Endometrial microvascular endothelial cells (primary cell): ENCODE measurements around the gene BORCS5. TPM values are rescaled to one million over a fixed set of nuclear protein-coding genes. Genes with fewer than 3 reads are reported as not detected.
"Not testable (repeated sequence)": the region's sequence is repeated elsewhere in the genome, so short reads cannot be mapped to it uniquely, and the experiment has no call there.

Experiments used
- in situ Hi-C: cut with HindIII; loops from 2 replicates; pipeline ENCODE4 v1.10.0; 2017; ENCODE audit warnings: low sequenced_read_pairs, low pct_unique_long_range_greater_than_20kb; ENCODE audit errors: inconsistent ontology term
- total RNA-seq: library from RNA; depleted of rRNA; stranded (reverse); fragments of >200 nt; gene quantifications from one replicate; pipeline ENCODE4 v1.2.3, GENCODE V29; 2015; ENCODE audit errors: inconsistent ontology term

The BORCS5 gene
- total RNA-seq, 1 donor from 2014 or later, result 11.3 TPM

DNA sequence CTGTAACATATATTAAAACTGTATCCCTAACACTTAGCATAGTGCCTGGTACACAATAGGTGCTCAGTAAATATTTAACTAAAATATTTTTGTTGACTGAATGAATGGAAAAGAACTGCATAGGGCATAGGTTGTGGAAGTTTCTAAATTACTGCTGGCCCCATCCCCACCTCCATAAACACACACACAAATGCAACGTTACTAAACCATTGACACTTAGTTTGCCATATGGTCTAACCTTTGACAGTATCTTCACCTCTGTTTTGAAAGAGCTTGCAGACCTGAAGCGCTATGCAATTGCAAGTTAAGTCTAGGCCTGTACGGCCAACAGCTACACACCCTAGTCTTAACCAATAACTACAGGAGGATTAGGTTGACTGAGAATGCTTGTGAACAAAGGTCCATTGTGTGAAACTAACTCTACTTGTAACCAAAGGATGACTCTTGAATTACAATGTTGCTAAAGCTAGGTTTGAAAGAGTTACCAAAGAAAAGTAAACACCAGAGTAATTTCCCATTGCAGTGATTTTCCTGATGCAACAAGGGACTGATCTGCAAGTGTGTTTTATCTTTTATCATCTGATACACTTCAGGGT is 5.9 kb upstream of the BORCS5 start:
- in situ Hi-C loops, result no loop called here

DNA sequence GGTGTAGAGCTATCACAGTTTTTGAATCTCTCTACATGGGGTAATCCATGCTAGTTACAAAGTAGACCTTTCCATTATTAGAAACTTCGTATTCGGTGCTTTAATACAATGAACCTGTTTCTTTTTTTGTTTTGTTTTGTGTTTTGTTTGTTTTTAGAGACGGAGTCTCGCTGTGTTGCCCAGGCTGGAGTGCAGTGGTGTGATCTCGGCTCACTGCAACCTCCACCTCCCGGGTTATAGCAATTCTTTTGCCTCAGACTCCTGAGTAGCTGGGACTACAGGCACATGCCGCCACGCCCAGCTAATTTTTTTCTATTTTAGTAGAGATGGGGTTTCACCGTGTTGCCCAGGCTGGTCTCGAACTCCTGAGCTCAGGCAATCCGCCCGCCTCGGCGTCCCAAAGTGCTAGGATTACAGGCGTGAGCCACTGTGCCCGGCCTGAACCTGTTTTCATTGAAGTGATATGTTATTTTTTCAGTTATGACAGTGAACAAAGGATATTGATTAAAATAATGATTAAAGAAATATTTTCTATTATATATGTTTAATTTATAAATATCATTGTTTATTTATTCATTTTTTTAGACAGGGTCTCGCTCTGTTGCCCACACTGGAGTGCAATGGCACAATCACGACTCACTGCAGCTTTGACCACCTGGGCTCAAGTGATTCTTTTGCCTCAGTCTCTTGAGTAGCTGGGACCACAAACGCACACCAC is 5.3 kb upstream of the BORCS5 start:
- in situ Hi-C loops, result not testable (repeated sequence)

DNA sequence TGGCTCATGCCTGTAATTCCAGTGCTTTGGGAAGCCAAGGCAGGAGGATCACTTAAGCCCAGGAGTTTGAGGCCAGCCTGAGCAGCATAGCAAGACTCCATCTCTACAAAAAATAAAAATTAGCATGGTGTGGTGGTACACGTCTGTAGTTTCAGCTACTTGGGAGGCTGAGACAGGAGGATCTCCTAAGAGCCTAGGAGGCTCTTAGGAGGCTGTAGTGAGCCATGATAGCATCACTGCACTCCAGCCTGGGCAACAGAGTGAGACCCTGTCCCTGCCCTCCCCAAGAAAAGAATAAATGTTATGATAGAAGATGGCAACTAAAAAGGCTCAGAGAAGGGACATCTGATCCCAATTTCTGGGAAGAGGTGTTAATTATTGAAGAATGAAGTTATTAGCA is 3.6 kb upstream of the BORCS5 start:
- in situ Hi-C loops, result no loop called here

- in situ Hi-C loops, result no loop called here
These were observed 3.1 kb upstream of the BORCS5 start for GRCh38 chr12:12353807-12354206.

DNA sequence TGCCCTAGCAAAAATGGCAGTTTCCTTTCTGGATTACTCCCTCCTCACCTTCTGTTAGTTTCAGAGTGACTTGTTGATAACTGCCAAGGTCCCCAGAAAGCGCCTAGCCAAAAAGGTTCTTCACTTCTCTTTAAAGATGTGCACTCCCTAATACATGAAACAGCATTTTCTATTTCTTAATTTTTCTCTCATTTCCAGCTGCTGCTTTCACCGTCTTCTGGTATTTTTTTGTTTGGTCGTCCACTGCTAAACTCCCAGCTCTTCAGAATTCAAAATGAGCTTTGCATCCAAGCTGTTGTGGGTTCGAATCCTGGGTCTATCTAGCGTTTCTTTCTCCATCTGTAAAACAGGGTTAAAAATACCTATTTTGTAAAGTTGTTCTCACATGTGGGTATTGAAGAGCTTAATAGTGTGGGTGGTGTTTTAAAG is 397 bp upstream of the BORCS5 start:
- in situ Hi-C loops, result no loop called here

DNA sequence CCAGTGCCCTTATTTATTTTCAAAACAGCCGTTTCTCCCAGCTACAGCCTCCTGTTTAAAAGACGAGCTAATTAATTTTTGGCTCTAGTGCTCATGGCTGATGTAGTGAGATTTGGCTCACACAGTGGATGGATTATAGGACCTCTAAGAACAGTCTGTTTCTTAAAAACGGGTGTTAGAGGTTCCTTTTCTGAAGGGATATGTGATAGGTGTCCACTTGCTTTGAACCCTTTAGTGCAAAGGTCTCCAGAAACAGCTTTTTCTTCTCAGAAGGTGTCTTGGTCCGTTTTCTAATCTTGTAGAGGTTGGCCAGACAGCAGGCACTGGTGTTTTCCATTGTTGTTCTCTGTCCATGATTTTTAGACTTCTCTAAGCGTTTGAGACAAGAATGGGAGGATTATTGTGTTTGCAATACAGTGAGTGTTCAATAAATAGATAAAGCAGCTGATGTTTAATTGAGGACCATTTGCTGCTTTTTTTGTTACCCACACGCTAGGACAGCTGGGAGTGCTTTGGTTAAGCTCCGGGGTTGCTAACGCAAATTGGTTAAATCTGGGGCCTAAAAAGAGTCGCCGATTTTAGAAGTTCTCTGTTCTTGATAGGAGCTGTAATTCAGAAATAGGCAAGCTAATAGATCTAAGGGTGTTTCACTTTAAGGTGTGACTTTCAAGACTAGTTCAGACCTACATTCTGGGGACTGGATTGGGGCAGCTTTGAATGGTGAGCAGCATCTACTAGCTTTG is 1.0 kb downstream of the BORCS5 start:
- in situ Hi-C loops, result no loop called here

GRCh38 chr12:12358528-12358927 is 1.6 kb downstream of the BORCS5 start:
- in situ Hi-C loops, result no loop called here

DNA sequence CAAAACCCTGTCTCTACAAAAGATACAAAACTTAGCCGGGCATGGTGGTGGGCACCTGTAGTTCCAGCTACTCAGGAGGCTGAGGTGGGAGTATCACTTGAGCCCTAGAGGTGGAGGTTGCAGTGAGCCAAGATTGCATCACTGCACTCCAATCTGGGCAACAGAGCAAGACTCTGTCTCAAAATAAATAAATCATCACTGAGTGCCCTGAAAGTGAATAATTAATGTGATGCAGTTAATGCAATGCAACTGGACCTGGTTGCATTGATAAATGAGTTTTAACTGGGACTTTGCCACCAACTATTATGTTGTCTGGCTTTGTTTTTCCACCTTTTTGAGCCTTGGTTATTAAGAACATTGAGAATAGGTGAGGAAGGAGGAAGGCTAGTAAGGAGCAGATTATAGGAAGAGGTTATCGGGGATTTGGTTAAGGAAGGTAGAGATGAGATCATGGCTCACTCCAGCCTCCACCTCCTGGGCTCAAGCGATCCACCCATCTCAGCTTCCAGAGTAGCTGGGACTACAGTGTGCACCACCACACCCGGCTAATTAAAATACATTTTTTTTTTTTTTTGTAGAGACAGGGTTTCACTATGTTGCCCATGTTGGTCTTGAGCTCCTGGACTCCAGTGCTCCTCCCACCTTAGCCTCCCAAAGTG is 8.0 kb downstream of the BORCS5 start:
- in situ Hi-C loops, result no loop called here

DNA sequence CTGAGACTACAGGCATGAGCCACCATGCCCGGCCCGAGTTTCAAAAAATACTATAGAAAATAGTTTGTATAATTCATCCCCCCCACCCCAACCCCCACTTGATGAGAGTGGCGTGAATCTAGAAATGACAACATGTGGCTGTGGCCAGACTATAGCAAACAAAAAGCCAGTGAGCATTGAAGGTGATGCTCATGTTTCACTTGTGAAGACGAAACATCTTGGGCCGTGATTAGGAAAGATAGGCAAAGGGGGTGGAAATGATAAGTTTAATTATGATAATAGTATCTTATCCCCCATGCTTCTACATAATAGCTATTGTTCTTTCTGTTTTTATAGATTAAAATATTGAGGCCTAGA is 8.5 kb downstream of the BORCS5 start:
- in situ Hi-C loops, result no loop called here

GRCh38 chr12:12365931-12366431 is 9.1 kb downstream of the BORCS5 start:
- in situ Hi-C loops, result no loop called here

DNA sequence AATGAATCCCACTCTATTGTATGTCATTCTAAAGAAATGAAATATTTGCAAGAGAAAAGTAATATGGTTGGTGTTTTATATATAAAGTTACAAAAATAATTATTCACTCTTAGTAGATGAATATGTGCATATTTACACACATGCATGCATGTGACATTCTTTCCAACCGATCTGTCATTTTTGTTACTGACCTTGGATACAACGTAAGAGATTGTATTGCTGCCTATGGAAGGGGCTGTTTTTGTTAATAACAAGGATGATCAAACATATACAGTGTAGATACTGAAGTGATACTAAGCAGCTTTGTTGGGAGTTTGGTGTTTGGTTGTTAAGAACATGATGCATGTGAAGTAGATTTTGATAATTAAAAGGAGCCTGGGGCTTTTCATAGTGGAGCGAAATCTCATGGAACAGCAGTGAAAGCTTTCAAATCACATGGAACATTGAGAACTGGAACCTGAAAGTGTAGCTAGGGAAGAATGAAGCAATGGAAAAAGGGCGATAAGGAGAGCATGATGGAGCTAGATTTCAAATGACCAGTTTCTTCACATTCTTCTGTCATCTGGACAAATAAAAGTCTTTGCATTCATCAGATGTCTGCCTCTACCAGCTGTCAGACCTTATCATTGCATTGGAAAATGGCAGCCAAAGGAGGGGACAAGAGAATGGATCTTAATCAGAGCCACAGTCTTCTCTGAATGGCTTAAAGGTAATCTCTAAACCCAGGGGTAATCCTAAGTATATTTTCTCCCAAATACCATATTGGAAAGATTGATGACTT is 10.0 kb downstream of the BORCS5 start:
- in situ Hi-C loops, result no loop called here

DNA sequence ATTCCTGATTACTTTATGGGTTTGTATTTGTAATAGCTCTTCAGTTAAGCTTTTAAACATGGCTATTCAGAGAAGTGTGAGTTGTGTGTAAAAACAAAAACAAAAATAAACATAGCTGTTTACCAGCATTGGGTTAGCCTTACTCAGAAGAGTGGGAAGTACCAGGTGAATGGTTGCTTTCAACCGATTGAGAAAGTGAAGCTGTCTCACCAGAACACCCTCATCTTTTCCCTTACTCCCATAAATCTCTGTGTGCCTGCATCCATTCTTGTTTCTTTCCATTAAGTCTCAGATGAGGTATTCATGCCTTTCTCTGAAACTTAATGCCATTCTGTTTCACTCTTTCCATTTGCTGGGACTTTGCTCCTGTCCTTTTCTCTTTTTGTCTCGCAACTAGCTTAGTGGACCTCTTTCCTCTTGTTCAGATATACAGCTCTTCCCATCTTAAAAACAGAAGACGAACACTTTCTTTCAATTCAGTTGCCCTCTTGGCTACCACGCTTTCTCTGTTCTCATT is 10.7 kb downstream of the BORCS5 start:
- in situ Hi-C loops, result no loop called here

DNA sequence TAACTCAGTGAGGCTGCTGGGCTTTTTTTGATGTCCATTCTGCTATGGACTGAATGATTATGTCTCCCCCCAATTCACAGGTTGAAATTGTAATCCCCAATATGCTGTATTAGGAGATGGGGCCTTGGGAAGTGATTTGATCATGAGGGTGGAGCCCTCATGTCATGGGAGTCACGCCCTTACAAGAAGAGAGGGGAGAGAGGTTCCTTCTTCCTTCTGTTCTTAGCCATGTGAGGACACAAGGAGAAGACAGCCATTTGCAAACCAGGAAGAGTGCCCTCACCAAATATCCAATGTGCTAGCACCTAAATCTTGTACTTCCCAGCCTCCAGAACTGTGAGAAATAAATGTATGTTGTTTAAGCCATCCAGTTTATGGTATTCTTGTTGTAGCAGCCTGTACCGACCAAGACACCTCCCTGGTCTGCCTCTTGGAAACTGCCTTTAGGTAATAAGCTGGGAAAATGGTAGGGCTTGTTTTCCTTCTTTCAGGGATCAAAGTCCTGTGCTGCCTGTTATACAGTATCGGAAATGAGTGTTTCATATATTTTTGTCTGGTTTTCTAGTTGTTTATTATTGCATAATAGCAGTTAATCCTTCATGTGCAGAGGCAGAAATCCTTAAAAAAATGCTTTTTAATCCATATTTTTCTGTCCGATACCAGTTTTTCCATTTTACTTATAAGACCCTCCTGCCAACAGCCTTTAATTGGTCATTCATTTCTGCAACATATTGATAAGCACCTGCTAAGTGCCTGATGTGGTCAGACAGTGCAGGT is 16.3 kb downstream of the BORCS5 start:
- in situ Hi-C loops, result no loop called here

DNA sequence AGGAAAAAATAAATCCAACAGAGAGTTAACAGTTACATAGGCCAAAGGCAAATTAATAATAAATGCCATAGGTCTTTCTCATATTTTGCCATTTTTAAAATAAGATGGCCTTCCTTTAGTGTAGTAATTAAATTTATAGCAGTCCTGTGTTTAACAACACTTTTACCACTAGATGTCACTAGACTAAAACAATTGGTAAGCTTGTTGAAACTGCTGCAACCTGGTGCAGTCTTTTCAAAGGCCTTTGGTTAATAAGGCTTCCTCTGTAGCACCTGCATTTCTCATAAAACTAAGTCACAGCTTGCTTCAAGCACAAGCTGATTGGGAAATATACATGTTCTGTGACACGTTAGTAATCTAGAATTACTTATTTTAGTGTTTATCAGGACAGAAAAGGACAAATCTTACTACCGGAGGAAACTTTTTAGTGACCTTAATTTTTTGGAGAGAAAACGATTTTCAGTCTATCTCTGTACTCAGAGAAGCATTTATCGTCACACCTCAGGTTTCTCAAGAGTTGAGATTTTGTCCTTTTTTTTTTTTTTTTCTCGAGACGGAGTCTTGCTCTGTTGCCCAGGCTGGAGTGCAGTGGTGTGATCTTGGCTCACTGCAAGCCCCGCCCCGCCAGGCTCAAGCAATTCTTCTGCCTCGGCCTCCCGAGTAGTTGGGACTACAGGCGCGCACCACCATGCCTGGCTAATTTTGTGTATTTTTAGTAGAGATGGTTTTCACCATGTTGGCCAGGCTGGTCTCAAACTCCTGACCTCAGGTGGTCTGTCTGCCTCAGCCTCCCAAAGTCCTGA is 20.0 kb downstream of the BORCS5 start:
- in situ Hi-C loops, result loop anchor here (25.0 kb wide), 1 partner anchor 285 kb away; no protein-coding TSS in a partner anchor

GRCh38 chr12:12378616-12379015 is 21.7 kb downstream of the BORCS5 start:
- in situ Hi-C loops, result loop anchor here (25.0 kb wide), 1 partner anchor 284 kb away; no protein-coding TSS in a partner anchor

- in situ Hi-C loops, result loop anchor here (25.0 kb wide), 1 partner anchor 282 kb away; no protein-coding TSS in a partner anchor
These were observed 23.2 kb downstream of the BORCS5 start for GRCh38 chr12:12379831-12380730.
